ENCODE measurements around the gene HIVEP2. TPM values are rescaled to one million over a fixed set of nuclear protein-coding genes. Genes with fewer than 3 reads are reported as not detected.

The HIVEP2 gene
- polyA plus RNA-seq, 1 donor: 15.6 TPM

DNA sequence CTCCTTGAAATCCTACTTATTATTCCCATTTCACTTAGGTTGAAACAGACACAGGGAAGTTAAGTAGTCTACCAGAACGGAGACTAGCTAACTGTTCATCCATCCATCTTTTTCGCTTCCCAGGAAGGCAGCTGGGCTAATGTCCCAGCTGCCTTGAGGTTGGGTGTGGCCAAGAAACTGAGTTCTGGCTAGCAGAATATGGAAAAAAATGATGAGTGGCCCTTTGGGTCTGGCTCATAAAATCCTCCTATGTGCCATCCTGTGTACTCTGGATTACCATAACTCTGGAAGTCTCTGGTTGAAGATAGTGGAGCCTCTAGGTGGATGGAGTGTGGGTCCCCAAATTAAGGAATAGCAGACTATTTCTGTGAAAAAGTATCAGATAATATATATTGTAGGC is 206.2 kb downstream of the HIVEP2 start:
- no peak for DNase-seq (ENCODE audit: low read depth)

DNA sequence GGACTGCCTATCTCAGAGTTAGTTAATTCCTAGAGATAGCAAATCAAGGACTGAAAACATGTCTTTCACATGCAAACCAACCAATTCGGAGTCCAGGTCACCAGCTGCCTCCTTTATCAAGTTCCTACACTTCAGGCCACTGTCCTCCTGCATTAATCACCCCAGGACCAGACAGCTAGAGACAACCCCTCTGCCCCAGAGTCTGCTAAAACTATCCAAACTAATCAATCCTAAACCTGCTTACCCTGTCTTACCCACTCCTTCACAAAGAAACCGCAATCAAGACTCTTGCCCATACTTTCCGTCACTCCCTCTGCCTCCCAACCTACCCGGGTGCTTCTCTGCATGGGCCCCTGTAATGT is 207.0 kb downstream of the HIVEP2 start:
- no peak for DNase-seq (ENCODE audit: low read depth)

DNA sequence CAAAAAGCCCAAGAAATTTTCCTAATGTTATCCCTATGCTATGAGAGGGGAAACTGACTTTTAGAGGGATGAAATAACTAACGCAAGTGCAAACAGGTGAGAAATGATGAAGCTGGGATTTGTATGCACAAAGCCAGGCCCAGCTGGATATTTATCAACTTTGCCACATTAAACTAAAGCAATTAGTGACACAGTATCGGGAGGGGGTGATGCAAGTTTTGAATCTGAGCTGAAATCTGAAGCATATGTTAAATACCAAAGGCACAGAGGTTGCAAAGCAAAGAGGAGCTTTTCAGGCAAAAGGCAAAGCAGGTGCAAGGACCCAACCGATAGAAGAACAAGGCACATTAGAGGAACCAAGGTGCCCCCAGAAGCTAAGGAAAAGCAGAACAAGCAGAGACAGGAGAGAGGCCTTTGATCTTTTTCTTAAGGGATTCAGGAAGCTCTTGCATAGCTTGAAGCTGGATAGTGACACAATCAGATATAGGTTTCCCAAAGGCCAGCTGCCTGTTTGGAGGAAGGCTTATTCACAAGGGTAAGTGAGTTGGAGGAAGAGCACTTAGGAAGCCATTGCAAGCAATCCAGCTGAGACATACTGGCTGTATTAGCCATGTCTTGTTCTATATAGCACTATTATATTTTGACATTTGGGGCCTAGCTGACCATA is 207.5 kb downstream of the HIVEP2 start:
- DNase-seq (ENCODE audit: low read depth): no peak

DNA sequence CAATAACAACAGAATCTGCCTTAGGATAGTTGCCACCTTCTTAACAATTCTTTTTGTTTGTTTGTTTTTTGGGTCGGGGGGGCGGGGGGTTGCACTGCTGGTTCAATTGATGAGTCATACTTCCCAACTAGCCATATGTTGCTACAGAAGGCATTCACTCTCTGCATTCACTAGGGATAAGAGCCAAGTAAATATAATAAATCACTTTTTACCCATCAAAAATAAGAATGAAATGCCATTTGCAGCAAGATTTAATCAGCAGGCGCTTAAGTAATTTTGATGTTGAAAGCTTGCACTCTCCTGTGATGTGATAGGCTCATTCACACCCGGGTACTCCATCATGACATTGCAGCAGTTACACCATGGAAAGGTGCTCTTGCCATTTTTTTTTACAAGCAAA is 209.8 kb downstream of the HIVEP2 start:
- no peak for DNase-seq (ENCODE audit: low read depth)

DNA sequence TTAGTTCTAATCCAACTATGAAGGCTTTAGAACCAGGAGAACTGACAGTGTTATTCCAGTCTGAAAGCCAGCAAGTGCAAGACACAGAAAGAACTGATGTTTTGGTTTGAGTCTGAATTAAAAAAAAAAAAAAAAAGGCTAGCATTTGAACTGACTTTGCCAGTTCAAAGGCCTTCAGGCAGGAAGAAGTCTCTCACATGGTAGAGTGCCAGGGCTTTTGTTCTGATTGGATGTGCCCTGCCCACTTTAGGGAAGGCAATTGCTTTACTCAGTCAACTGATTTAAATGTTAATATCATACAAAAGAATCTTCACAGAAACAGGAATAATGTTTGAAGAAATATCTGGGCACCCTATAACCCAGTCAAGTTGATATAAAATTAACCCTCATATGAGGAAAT is 212.2 kb downstream of the HIVEP2 start:
- DNase-seq (ENCODE audit: low read depth): no peak

DNA sequence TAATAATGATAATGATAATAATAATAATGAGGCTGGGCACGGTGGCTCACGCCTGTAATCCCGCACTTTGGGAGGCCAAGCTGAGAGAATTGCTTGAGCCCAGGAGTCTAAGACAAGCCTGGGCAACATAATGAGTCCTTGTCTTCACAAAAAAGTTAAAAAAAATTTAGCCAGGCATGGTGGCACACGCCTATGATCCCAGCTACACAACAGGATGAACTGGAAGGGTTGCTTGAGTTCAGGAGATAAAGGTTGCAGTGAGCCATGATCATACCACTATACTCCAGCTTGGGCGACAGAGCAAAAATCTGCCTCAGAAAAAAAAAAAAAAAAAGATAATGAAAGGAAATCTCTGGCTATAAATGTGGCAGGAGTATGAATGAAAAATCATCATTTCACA is 213.4 kb downstream of the HIVEP2 start:
- DNase-seq (ENCODE audit: low read depth): no peak

DNA sequence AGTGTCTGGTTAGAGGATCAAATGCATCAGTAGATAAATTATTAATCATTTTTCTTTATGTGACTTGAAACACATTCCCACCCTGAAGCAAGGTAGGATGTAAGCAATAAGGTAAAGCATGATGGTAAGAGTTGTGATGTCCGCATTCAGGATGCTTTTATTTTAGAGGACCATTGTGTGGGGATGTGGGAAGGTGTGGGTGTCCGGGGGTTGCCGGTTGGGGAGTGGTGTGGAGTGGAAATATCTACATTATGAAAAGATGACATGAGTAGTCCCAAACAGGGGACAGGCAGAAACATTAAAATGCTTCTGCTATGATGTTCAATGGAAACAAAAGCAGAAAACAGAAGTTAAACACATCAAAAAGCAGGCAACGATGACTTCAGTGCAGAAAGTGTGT is 215.4 kb downstream of the HIVEP2 start:
- DNase-seq (ENCODE audit: low read depth): no peak

DNA sequence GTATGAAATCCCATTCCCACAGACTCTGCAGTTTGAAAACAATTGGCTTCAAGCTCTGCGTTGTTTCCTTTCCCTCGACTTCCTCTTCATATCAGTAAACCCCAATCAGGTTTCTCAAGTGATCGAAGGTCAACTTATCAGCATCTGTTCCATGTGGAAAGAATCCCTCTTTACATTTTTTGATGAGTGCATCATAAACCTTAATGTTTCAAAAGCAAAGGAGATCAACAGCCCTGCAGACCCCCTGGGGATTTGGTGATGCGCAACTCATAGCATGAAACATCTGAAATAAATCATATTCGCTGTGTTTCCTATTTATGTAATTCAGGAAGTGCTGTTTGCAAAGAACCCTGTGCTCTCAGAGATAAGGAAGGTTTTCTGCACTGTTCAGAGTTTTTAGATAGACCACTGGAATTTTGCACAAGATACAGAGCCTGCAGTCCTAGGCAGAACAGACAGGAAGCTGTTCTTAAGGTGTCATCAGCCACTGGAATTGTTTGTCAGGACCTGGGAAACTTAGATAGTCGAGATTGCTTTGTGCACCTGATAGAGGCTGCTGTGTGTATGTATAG is 216.0 kb downstream of the HIVEP2 start:
- no peak for DNase-seq (ENCODE audit: low read depth)

DNA sequence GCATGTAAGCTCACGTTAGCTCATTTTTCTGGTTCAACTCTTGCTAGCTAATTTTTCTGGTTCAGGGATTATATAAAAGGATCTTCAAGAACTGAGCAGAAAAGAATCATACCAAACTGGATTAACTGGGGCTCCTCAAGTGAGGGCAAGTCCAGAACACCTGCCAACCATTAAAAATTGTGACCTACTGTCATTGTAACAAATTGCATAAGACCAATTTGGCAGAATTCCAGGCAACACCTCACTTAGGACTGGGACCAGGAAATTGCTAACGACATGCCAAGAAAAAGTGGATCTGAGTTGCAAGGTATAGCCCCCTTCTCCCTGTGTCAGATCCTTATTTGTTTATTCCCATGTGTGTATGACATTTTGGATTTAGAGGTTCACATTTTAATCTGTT is 216.6 kb downstream of the HIVEP2 start:
- DNase-seq (ENCODE audit: low read depth): no peak

DNA sequence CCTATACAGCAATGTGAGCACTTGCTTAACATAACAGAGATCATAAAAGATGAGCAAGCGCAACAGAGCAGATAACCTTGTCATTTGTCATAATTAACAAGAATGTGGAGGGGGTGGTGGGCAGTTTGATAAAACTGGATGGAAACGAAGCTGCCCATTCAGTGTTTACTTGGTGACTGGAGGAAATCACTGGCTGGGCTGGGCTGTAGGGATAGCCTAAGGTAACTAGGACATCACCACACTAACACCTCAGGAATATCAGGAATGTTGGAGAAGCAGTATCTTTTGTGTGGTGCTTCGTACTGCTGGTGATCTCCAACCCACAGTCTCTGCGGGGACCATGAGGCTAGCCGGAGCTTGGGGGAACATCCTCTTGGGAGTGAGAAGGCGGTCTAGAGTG is 218.4 kb downstream of the HIVEP2 start:
- DNase-seq (ENCODE audit: low read depth): no peak

DNA sequence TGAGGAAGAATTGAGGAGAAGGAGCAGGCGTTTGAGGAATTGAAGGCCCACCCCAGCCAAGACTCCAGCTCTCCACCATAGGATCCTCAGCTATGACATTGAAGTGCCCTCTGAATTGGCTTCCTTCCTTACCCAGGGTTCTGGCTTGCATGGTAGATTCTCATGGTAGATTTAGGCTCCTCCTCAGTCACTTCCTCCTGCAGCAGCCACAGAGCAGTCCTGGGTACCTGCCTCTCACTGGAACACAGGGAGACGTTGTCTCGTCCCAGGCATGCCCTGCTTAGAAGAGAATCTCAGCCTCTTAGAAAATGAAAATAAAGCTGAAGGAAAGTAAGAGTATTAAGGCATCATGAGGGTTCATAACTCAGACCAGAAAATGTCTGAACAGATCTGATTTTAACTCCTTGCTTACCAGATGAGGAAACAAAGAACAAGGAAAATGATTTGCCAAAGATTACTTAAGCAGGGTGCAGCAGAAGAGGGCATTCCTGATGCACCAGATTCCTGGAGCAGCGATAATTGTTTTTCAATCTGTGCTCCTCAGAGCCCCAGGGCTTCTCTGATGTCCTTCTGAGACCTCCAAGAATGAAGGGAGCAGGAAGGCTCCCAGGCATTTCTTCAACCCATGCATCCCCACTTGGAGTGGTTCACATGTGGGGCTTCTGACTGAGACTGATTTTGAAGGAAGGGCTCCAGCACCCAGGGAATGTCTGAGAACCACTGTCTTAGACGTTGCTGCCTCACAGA is 219.8 kb downstream of the HIVEP2 start:
- DNase-seq (ENCODE audit: low read depth): no peak

DNA sequence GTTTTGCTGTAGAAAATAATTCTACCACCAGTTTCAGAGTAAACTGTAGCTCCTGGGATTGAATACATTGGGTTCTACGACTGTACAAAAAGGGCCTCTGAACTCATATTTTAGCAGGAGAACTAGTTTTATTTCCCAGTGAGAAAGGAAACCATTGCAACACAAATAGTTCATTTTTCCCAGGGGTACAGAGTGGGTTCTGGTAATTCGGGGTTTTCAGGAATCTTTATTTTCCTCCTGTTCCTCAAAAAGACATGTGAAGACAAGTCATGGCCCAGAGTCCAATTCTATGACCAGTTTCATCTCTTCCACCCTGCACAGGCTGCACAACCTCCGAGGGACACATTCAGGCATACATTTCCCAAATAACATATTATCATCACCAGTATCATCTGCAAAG is 222.1 kb downstream of the HIVEP2 start:
- DNase-seq (ENCODE audit: low read depth): no peak

DNA sequence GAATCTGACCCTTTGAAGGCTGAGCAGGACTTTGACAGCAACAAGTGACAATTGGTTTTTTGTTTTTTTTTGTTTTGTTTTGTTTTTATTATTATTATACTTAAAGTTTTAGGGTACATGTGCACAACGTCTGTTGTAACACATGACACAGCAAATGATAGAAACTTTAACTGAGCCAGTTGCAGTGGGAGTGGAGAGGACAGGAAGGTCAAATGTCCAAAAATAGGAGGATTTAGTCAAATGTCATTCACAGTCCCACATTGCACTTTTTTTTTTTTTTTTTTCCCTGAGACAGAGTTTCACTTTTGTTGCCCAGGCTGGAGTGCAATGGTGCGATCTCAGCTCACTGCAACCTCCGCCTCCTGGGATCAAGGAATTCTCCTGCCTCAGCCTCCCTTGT is 223.0 kb downstream of the HIVEP2 start:
- no peak for DNase-seq (ENCODE audit: low read depth)

DNA sequence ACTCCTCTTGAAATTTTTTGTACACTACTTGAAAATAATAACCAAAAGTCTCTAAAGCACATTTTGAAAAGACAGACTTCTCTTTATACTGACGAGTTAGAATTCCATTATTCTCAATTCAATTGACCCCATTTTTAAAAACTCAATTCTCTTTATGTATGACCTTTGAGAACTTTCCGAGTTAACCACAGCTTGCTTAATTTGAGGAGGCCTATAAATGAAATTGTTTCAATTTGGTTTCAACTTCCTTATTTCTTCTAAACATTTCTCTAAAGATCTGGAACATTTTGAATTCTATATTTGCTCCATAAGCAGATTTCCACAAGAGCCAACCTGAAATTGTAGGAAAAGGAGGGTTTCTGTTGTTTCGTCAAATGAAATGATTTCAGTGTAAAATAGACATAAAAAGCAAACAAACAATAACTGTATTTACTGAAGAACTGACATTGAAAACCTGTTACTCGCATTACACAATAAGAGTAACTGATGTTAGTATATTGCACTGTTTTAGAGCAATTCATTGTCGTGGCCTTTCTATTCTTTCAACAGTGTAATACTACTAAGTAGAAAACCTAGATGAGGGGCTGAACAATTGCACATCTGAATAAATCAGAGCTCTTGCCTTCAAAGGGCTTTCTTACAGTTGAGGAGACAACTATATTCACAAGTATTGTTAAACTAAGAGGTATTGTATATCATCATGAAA is 223.6 kb downstream of the HIVEP2 start:
- no peak for DNase-seq (ENCODE audit: low read depth)

DNA sequence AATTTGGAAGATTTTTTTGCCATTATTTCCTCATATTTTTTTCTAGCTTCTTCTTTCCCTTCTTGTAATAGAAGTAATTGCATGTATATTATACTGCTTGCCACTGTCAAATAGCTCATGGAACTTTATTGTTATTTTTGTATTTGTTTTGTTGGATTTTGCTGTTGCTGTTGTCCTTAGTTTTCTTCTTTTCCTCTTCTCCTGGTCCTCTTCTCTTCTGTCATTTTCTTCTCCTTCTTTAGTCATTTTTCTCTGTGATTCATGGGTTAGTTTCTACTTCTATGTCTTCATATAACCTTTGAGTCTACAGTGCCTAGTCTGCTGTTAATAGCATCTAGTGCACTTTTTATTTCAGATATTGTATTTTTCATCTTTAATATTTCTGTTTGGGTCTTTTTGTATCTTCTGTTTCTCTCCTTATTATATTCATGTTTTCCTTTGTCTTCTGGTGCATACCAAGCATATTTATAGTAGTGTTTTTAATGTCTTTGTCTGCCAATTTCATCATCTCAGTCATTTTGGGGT is 226.2 kb downstream of the HIVEP2 start:
- DNase-seq (ENCODE audit: low read depth): no peak

DNA sequence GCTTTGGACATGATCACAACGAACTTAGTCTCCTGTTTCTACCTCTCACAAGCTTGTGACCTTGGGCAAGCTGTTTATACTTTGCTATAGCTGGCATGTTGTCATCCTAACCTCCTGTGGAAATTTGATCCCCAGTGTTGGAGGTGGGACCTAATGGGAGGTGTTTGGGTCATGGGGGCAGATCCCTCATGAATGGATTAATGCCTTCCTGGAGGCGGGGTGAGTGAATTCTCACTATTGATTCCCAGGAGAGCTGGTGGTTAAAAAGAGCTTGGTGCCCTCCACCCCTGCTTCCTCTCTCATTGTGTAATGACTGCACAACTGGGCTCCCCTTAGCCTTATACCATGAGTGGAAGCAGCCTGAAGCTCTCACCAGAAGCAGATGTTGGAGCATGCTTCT is 228.9 kb downstream of the HIVEP2 start:
- DNase-seq (ENCODE audit: low read depth): no peak

DNA sequence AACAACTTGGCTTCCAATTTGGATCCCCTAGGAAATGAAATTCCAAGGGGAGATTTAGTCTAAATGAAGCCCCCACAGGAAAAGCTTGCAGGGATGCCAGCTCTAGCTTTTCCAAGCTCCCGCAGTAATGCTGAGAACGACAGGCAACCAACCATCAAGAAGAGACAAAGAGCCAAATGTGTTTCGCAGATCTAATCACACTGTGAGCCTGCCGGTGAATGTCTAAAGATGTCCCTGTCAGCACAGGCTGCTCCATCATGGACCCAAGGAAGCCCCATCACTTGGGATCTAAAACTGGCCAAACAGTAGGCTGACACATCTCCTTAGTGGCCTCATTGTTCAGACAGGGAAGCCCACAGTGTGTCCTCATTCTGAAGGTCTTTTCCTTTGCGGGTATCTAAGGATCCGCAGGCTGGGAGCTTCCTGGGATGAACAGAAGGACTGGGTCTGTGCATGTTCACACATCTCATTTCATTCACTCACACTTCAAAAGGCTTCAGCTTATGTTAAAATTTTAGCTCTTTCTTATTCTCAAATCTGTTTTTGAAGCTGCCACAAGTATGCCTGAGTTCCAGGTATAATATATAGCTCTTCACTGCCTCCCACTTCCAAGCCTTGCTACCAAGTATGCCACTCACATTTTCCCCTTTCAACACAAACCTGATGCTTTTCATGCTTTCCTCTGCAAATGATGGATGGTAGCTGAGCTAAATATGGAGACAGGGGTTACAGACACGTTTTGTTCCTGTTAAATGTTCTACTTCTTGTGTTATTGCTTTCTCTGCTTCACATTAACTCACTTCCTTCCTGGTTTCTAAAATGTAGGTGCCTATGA is 229.8 kb downstream of the HIVEP2 start:
- no peak for DNase-seq (ENCODE audit: low read depth)

DNA sequence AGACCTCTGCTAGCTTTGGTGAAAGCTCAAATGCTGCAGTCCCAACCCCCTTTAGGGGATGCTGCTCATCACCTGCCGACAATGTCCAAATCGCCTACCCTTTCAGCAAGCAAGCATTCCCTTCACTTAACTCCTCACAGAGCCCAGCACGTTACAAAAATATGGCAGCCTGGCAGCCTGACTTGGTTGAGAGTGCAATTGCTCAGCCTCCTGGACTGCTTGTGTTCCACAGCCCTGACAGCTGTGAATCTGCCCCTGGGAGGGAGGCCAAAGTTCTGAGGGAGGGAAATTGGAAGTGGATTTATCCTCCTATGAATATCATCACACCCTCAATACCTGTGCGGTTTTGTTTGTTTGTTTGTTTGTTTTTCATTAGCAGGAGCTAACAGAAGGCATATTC is 231.0 kb downstream of the HIVEP2 start:
- DNase-seq (ENCODE audit: low read depth): no peak

DNA sequence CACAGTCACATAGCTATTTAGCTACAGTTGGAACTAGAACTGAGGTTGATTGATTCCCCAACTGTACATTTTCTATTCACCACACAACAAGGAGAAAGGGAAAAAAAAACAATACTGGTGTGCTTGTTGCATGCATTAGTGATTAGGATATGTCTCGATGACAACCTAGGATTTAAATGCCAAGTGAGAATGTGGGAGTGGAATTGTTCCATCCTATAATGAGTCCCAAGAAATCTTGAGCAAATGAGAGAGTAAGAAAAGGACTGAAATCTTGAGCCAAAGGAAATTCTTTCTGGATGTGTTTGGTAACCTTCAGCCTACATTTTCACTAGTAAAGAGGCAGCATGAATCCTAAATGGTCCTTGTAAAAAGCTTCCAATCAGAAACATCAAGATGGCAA is 232.7 kb downstream of the HIVEP2 start:
- DNase-seq (ENCODE audit: low read depth): no peak

DNA sequence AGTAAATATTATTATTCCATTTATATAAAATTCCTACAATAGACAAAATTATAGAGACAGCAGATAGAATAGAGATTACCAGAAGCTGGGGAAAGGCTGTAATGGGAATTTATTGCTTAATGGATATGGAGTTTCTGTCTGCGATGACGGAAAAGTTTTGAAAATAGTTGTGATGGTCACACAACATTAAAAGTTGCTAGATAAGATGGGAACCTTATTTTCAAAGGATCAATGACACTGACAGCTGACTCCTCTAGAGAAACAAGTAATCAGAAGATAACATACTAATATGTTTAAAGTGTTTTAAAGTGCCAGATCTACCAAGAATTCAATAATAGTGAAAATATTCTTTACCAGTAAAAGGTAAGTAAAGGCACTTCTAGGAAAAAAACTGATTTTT is 236.3 kb downstream of the HIVEP2 start:
- no peak for DNase-seq (ENCODE audit: low read depth)

DNA sequence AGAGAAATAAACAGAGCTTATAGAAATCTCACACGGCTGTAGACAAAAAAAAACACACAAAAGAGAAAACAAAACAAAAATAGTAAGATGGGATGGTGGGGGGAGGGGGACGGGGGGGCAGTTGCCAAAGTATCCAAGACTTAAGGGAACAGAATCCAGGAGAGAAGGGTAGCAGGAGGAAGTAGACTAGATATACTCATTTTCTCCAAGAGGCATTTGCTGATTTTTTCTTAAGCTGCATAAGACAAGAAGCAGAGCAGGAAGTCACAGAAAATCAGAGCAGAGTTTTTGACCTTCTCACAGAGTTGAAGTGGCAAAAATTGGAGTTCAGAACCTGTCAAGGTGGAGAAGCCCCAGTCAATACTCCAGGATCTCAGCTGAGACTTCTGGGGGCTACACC is 237.7 kb downstream of the HIVEP2 start:
- DNase-seq (ENCODE audit: low read depth): no peak

DNA sequence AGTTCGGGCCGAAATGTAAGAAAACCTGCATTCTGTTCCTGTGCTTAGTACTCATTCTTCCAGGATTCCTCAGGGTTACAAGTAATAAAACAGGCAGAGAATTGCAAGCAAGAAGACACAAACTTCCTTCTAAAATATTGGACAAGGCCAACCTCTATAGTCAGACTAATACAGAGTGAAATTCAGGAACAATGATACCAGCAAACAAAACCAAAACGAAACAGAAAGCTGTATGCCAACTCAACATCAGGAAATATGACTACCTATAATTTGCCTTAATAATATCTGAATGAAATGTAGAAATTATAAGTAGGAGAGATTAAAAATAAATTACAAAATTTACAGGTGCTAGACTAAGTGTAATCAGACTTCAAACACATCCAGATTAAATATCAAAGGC is 238.8 kb downstream of the HIVEP2 start:
- no peak for DNase-seq (ENCODE audit: low read depth)

Measured in forelimb muscle (tissue), 1 donor.